Naive thymus-derived CD4-positive, alpha-beta T cell (primary cell): Measurements from ENCODE around the gene TCF7L2. TPM values are rescaled to one million over a fixed set of nuclear protein-coding genes. Genes with fewer than 3 reads are reported as not detected.

Experiments used
- ATAC-seq: fragments of 150-1000 bp; cut with Tn5 transposase; 2 replicates; pipeline ENCODE4 v1.10.0; 2021; ENCODE audit warnings: mild to moderate bottlenecking, moderate library complexity
- CTCF ChIA-PET: fragments of 350-600 bp; sonication (Branson Sonifier 250); formaldehyde crosslinking; loops from one replicate; lab custom pipeline; 2021; ENCODE audit warnings: antibody characterized with exemption; lab: Charles Lee
- POLR2A ChIA-PET: fragments of 350-600 bp; sonication (Branson Sonifier 250); formaldehyde crosslinking; loops from one replicate; lab custom pipeline; 2021; ENCODE audit warnings: antibody characterized with exemption, inconsistent platforms; lab: Charles Lee
- DNase-seq, 9 donors: peaks; one replicate each; pipeline versions ENCODE4 v3.0.0 to v3.0.0-alpha.2; 2020 to 2022; ENCODE audit warnings: mixed read lengths in 1 of 9
- H3K27ac ChIP-seq: one replicate; pipeline ENCODE4 v1.7.0; 2013; ENCODE audit warnings: mild to moderate bottlenecking, low read depth, low read length, moderate library complexity
- H3K27me3 ChIP-seq, 2 donors: one replicate each; pipeline ENCODE4 v1.7.0; 2013; ENCODE audit warnings: low read length in 2 of 2, mild to moderate bottlenecking in 2 of 2, moderate library complexity in 2 of 2; ENCODE audit not compliant: control insufficient read depth in 2 of 2, insufficient read depth in 2 of 2
- H3K36me3 ChIP-seq, 3 experiments: 1 replicate in 2 of 3; 2 replicates in 1 of 3; pipeline ENCODE4 v1.7.0; 2013; ENCODE audit warnings: low read length in 3 of 3, mild to moderate bottlenecking in 3 of 3, moderate library complexity in 1 of 3; ENCODE audit not compliant: insufficient read depth in 3 of 3, control insufficient read depth in 2 of 3
- H3K4me1 ChIP-seq, 2 donors: one replicate each; pipeline ENCODE4 v1.7.0; 2013; ENCODE audit warnings: low read length in 2 of 2, mild to moderate bottlenecking in 2 of 2, moderate library complexity in 1 of 2; ENCODE audit not compliant: control insufficient read depth in 2 of 2, insufficient read depth in 2 of 2
- H3K4me3 ChIP-seq: 2 replicates; pipeline ENCODE4 v1.7.0; 2013; ENCODE audit warnings: mild to moderate bottlenecking, low read length
- H3K9me3 ChIP-seq, 3 experiments: 1 replicate in 2 of 3; 2 replicates in 1 of 3; pipeline ENCODE4 v1.7.0; 2013; ENCODE audit warnings: low read length in 3 of 3; ENCODE audit not compliant: control insufficient read depth in 2 of 3
- H3K27ac Mint-ChIP-seq, 9 donors: one replicate each; pipeline ENCODE4 v1.8.0; 2020 to 2022; ENCODE audit warnings: mixed read lengths in 9 of 9, mild to moderate bottlenecking in 8 of 9, moderate library complexity in 5 of 9, inconsistent platforms in 2 of 9
- H3K27me3 Mint-ChIP-seq, 5 donors: one replicate each; pipeline ENCODE4 v1.8.0; 2021 to 2022; ENCODE audit warnings: mixed read lengths in 5 of 5, mild to moderate bottlenecking in 1 of 5
- H3K36me3 Mint-ChIP-seq, 5 donors: one replicate each; pipeline ENCODE4 v1.8.0; 2020 to 2022; ENCODE audit warnings: mixed read lengths in 5 of 5, mild to moderate bottlenecking in 3 of 5, inconsistent platforms in 1 of 5
- H3K4me1 Mint-ChIP-seq, 7 donors: one replicate each; pipeline ENCODE4 v1.8.0; 2020 to 2022; ENCODE audit warnings: mixed read lengths in 7 of 7, mild to moderate bottlenecking in 3 of 7, inconsistent platforms in 1 of 7
- H3K4me3 Mint-ChIP-seq, 10 donors: one replicate each; pipeline ENCODE4 v1.8.0; 2020 to 2022; ENCODE audit warnings: mild to moderate bottlenecking in 10 of 10, mixed read lengths in 10 of 10, moderate library complexity in 6 of 10, inconsistent platforms in 2 of 10
- H3K9me3 Mint-ChIP-seq, 11 donors: one replicate each; pipeline ENCODE4 v1.8.0; 2020 to 2022; ENCODE audit warnings: mixed read lengths in 11 of 11, mild to moderate bottlenecking in 4 of 11, inconsistent platforms in 1 of 11, moderate library complexity in 1 of 11
- intact Hi-C, 2 donors: fragments of 100-400 bp; cut with micrococcal nuclease; formaldehyde crosslinking; loops; one replicate each; pipeline ENCODE4 v1.15.1; 2023
- polyA plus RNA-seq, 2 donors: library from polyadenylated mRNA; unstranded; fragments of 300-500 nt; fragmentation: Illumina TruSeq; gene quantifications; one replicate each; pipeline ENCODE4 v1.2.3, GENCODE V29; 2021
- total RNA-seq, 6 experiments: library from RNA in 5 of 6; stranded (reverse) in 5 of 6; gene quantifications; 1 replicate in 5 of 6; 2 replicates in 1 of 6; pipeline ENCODE4 v1.2.3 and lab custom pipeline; 2021 to 2026

The TCF7L2 gene
- total RNA-seq (10 to 100 TPM in 1 of 5 experiments, 1 to 10 TPM in 3, under 1 TPM in 1; 0.39 to 31.4 (median 3.5) TPM), polyA plus RNA-seq (1 to 10 TPM; 1.7 to 3.1 TPM), total RNA-seq (lab: John Stamatoyannopoulos, UW) (3.8 reads per million, percentile 19 among the genes with 10 or more reads in this experiment)

- peaks cover 14 to 39% (median 25%) of the 10 kb centered on the region in 7 donors for H3K4me1 Mint-ChIP-seq
- ChIA-PET POLR2A (no interaction called here), CTCF (no interaction called here)
- no peaks in the 10 kb centered on the region for H3K9me3 Mint-ChIP-seq
- H3K36me3 ChIP-seq = no peaks in the 10 kb centered on the region
- peak within 1 kb of the TSS; percentile 52 to 94 (median 79) for H3K27ac Mint-ChIP-seq
- no peaks in the 10 kb centered on the region for H3K9me3 ChIP-seq
- ATAC-seq (peak; percentile 79), DNase-seq (peak; percentile 24 to 62 (median 43))
- peaks cover 0 to 3% of the 10 kb centered on the region in 2 donors for H3K4me1 ChIP-seq
- H3K27me3 Mint-ChIP-seq = peaks cover 13 to 79% (median 25%) of the 10 kb centered on the region in 5 donors
- H3K4me3 Mint-ChIP-seq = peak within 1 kb of the TSS; percentile 84 to 98 (median 94)
- peak within 1 kb of the TSS; percentile 62 for H3K4me3 ChIP-seq
- H3K27me3 ChIP-seq = peaks cover 0 to 3% of the 10 kb centered on the region in 2 donors
- peak within 1 kb of the TSS; percentile 22 for H3K27ac ChIP-seq
- intact Hi-C loops = loop anchor here in 1 of 2 donors (1.0 to 10.0 kb wide), 4 partner anchors 57 to 767 kb away; partner anchors contain the start of gene GPAM
- H3K36me3 Mint-ChIP-seq = peaks cover 0 to 7% (median 0%) of the 10 kb centered on the region in 5 donors
These were observed at the start of gene TCF7L2 for GRCh38 chr10:112949875-112950507. Gene TCF7L2 (plus strand): TSS chr10:112950247. CDS start chr10:112950757, 510 bp downstream.

GRCh38 chr10:112902730-112903129, 47.3 kb upstream of the TCF7L2 start:
- Mint-ChIP-seq H3K4me3 (no peak overlapping the region), H3K4me1 (no peaks in the 10 kb centered on the region), H3K36me3 (no peaks in the 10 kb centered on the region), H3K27me3 (peaks cover 0 to 4% (median 0%) of the 10 kb centered on the region in 5 donors), H3K27ac (no peak overlapping the region), H3K9me3 (peaks cover 0 to 4% (median 0%) of the 10 kb centered on the region in 11 donors)
- H3K27ac ChIP-seq = no peak overlapping the region
- no peaks in the 10 kb centered on the region for H3K9me3 ChIP-seq
- no peak overlapping the region for H3K4me3 ChIP-seq
- ATAC-seq (no peak), DNase-seq (no peak)
- no peaks in the 10 kb centered on the region for H3K36me3 ChIP-seq
- H3K27me3 ChIP-seq = no peaks in the 10 kb centered on the region
- CTCF ChIA-PET = no interaction called here
- POLR2A ChIA-PET = no interaction called here
- intact Hi-C loops = no loop called here
- H3K4me1 ChIP-seq = no peaks in the 10 kb centered on the region

GRCh38 chr10:112904000-112904399, 46.0 kb upstream of the TCF7L2 start:
- Mint-ChIP-seq H3K36me3 (no peaks in the 10 kb centered on the region), H3K4me1 (no peaks in the 10 kb centered on the region), H3K27ac (no peak overlapping the region), H3K9me3 (peaks cover 0 to 4% (median 0%) of the 10 kb centered on the region in 11 donors), H3K27me3 (peaks cover 0 to 4% (median 0%) of the 10 kb centered on the region in 5 donors), H3K4me3 (no peak overlapping the region)
- no peak overlapping the region for H3K4me3 ChIP-seq
- POLR2A ChIA-PET = no interaction called here
- CTCF ChIA-PET = no interaction called here
- no peaks in the 10 kb centered on the region for H3K4me1 ChIP-seq
- DNase-seq = no peak
- no peak overlapping the region for H3K27ac ChIP-seq
- H3K27me3 ChIP-seq = no peaks in the 10 kb centered on the region
- no peaks in the 10 kb centered on the region for H3K36me3 ChIP-seq
- intact Hi-C loops = no loop called here
- ATAC-seq = no peak
- H3K9me3 ChIP-seq = no peaks in the 10 kb centered on the region

GRCh38 chr10:112906945-112907344, 43.1 kb upstream of the TCF7L2 start:
- Mint-ChIP-seq H3K4me1 (no peaks in the 10 kb centered on the region), H3K27me3 (peaks cover 0 to 4% (median 0%) of the 10 kb centered on the region in 5 donors), H3K9me3 (no peaks in the 10 kb centered on the region), H3K4me3 (no peak overlapping the region), H3K27ac (no peak overlapping the region), H3K36me3 (no peaks in the 10 kb centered on the region)
- Histone ChIP-seq H3K27me3 (no peaks in the 10 kb centered on the region), H3K27ac (no peak overlapping the region), H3K4me1 (no peaks in the 10 kb centered on the region), H3K4me3 (no peak overlapping the region), H3K9me3 (no peaks in the 10 kb centered on the region), H3K36me3 (no peaks in the 10 kb centered on the region)
- DNase-seq = no peak
- POLR2A ChIA-PET = no interaction called here
- CTCF ChIA-PET = no interaction called here
- ATAC-seq = no peak
- intact Hi-C loops = no loop called here

GRCh38 chr10:112907893-112908292, 42.2 kb upstream of the TCF7L2 start:
- no peaks in the 10 kb centered on the region for H3K27me3 ChIP-seq
- CTCF ChIA-PET = interaction anchor here (0.7 kb wide), 1 partner anchor 458 kb away, joined by 3 read pairs; no protein-coding TSS in a partner anchor
- Mint-ChIP-seq H3K9me3 (peaks cover 0 to under 1% (median 0%) of the 10 kb centered on the region in 11 donors), H3K36me3 (no peaks in the 10 kb centered on the region), H3K27me3 (peaks cover 0 to 2% (median 0%) of the 10 kb centered on the region in 5 donors), H3K4me1 (no peaks in the 10 kb centered on the region), H3K4me3 (no peak overlapping the region), H3K27ac (no peak overlapping the region)
- no peak overlapping the region for H3K27ac ChIP-seq
- ATAC-seq (peak; percentile 18), DNase-seq (no peak)
- intact Hi-C loops = no loop called here
- POLR2A ChIA-PET = no interaction called here
- no peak overlapping the region for H3K4me3 ChIP-seq
- no peaks in the 10 kb centered on the region for H3K4me1 ChIP-seq
- H3K36me3 ChIP-seq = no peaks in the 10 kb centered on the region
- H3K9me3 ChIP-seq = no peaks in the 10 kb centered on the region

- ATAC-seq (no peak), DNase-seq (no peak)
- Mint-ChIP-seq H3K27me3 (peaks cover 0 to 2% (median 0%) of the 10 kb centered on the region in 5 donors), H3K36me3 (no peaks in the 10 kb centered on the region), H3K9me3 (peaks cover 0 to 2% (median 0%) of the 10 kb centered on the region in 11 donors), H3K4me3 (no peak overlapping the region), H3K27ac (no peak overlapping the region), H3K4me1 (no peaks in the 10 kb centered on the region)
- CTCF ChIA-PET = no interaction called here
- POLR2A ChIA-PET = no interaction called here
- Histone ChIP-seq H3K27ac (no peak overlapping the region), H3K4me1 (no peaks in the 10 kb centered on the region), H3K36me3 (no peaks in the 10 kb centered on the region), H3K4me3 (no peak overlapping the region), H3K27me3 (no peaks in the 10 kb centered on the region), H3K9me3 (no peaks in the 10 kb centered on the region)
- intact Hi-C loops = no loop called here
These were observed 38.8 kb upstream of the TCF7L2 start for GRCh38 chr10:112911206-112911605.
